ENCODE measurements around the gene FOXO6. TPM values are rescaled to one million over a fixed set of nuclear protein-coding genes. Genes with fewer than 3 reads are reported as not detected.

The FOXO6 gene
- total and polyA plus RNA-seq, 2 of the 13 experiments (the other 11 are each of a cell fraction or from before 2014, with no cell fraction given): 0.13 TPM; not detected in 1

DNA sequence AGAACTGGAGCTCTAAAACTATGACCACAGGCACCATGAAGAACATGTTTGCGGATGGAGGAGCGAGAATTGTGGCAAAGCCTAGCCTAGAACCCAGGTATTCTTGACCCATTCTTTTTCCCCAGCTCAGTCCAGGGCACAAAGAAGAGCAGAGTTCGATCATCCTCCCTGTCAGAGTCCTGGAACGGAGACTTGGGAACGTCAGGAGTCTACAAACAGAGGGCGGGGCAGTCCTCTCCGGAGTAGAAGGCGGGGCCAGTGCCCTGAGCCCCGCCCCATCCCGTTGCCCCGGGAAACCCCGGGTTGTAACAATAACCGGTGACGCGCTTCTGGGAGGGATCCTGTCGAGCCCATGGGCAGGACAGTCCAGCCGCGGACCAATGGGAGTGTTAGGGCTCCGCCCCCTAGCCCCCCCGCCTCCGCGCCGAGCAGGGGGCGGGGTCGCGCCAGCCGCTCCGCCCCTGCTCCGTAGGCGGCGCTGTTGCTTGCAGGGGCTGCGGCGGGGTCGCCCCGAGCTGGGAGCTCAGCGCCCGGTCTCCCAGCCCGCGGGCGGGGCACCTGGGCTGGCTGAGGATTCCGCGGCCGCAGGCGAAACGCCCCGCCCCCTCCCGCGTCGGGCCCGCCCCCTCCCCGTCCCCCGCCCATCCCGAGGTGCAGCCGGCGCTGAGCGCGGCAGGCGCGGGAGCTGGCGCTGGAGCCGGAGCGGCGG is at the start of gene FOXO6 (continued):
- TF ChIP-seq, protein P1, sequence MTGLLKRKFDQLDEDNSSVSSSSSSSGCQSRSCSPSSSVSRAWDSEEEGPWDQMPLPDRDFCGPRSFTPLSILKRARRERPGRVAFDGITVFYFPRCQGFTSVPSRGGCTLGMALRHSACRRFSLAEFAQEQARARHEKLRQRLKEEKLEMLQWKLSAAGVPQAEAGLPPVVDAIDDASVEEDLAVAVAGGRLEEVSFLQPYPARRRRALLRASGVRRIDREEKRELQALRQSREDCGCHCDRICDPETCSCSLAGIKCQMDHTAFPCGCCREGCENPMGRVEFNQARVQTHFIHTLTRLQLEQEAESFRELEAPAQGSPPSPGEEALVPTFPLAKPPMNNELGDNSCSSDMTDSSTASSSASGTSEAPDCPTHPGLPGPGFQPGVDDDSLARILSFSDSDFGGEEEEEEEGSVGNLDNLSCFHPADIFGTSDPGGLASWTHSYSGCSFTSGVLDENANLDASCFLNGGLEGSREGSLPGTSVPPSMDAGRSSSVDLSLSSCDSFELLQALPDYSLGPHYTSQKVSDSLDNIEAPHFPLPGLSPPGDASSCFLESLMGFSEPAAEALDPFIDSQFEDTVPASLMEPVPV (CRISPR knock-in tag; IDR thresholded peaks at IDR 0.05): no peak
- TF ChIP-seq SIN3A (IDR thresholded peaks at IDR 0.05; ENCODE audit: borderline replicate concordance, low read depth, low read length) (no peak), ZNF7 (CRISPR knock-in tag; IDR thresholded peaks at IDR 0.05) (no peak), TEAD2 (CRISPR knock-in tag; IDR thresholded peaks at IDR 0.05) (no peak), HDAC6 (IDR thresholded peaks at IDR 0.05; ENCODE audit: low read depth, low read length) (no peak), ZNF337 (CRISPR knock-in tag; IDR thresholded peaks at IDR 0.05; ENCODE audit: borderline replicate concordance, low read depth) (no peak), ZNF326 (CRISPR knock-in tag; IDR thresholded peaks at IDR 0.05; ENCODE audit: borderline replicate concordance) (no peak), SPEN (CRISPR knock-in tag; IDR thresholded peaks at IDR 0.05; ENCODE audit: low read depth) (peak; percentile 47; the same call in 1 of the 2 replicates), ZNF431 (CRISPR knock-in tag; IDR thresholded peaks at IDR 0.05; ENCODE audit: borderline replicate concordance, low read depth) (no peak), YEATS2 (CRISPR knock-in tag; IDR thresholded peaks at IDR 0.05; ENCODE audit: borderline replicate concordance) (no peak), ASH2L (IDR thresholded peaks at IDR 0.05; ENCODE audit: insufficient read length, low read depth, low read length) (no peak), SOX6 (IDR thresholded peaks at IDR 0.05) (no peak), SOX6 (CRISPR knock-in tag; IDR thresholded peaks at IDR 0.05) (peak; percentile 54; the same call in 1 of the 2 replicates), GFI1 (CRISPR knock-in tag; IDR thresholded peaks at IDR 0.05; ENCODE audit: borderline replicate concordance) (no peak; the same call in 1 of the 2 replicates), ZMYM2 (CRISPR knock-in tag; IDR thresholded peaks at IDR 0.05) (no peak)
- TF ChIP-seq, protein P2, sequence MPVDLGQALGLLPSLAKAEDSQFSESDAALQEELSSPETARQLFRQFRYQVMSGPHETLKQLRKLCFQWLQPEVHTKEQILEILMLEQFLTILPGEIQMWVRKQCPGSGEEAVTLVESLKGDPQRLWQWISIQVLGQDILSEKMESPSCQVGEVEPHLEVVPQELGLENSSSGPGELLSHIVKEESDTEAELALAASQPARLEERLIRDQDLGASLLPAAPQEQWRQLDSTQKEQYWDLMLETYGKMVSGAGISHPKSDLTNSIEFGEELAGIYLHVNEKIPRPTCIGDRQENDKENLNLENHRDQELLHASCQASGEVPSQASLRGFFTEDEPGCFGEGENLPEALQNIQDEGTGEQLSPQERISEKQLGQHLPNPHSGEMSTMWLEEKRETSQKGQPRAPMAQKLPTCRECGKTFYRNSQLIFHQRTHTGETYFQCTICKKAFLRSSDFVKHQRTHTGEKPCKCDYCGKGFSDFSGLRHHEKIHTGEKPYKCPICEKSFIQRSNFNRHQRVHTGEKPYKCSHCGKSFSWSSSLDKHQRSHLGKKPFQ (CRISPR knock-in tag; IDR thresholded peaks at IDR 0.05; ENCODE audit: insufficient replicate concordance): no peak
- TF ChIP-seq, protein P3, sequence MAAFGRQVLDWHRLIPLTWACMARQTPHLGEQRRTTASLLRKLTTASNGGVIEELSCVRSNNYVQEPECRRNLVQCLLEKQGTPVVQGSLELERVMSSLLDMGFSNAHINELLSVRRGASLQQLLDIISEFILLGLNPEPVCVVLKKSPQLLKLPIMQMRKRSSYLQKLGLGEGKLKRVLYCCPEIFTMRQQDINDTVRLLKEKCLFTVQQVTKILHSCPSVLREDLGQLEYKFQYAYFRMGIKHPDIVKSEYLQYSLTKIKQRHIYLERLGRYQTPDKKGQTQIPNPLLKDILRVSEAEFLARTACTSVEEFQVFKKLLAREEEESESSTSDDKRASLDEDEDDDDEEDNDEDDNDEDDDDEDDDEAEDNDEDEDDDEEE (CRISPR knock-in tag; IDR thresholded peaks at IDR 0.05): no peak
- TF ChIP-seq, protein P4, sequence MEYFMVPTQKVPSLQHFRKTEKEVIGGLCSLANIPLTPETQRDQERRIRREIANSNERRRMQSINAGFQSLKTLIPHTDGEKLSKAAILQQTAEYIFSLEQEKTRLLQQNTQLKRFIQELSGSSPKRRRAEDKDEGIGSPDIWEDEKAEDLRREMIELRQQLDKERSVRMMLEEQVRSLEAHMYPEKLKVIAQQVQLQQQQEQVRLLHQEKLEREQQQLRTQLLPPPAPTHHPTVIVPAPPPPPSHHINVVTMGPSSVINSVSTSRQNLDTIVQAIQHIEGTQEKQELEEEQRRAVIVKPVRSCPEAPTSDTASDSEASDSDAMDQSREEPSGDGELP (IDR thresholded peaks at IDR 0.05; ENCODE audit: borderline replicate concordance, low read depth): no peak
- TF ChIP-seq, protein P5, sequence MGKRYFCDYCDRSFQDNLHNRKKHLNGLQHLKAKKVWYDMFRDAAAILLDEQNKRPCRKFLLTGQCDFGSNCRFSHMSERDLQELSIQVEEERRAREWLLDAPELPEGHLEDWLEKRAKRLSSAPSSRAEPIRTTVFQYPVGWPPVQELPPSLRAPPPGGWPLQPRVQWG (CRISPR knock-in tag; IDR thresholded peaks at IDR 0.05; ENCODE audit: borderline replicate concordance, low read depth): no peak
- TF ChIP-seq, protein P6, sequence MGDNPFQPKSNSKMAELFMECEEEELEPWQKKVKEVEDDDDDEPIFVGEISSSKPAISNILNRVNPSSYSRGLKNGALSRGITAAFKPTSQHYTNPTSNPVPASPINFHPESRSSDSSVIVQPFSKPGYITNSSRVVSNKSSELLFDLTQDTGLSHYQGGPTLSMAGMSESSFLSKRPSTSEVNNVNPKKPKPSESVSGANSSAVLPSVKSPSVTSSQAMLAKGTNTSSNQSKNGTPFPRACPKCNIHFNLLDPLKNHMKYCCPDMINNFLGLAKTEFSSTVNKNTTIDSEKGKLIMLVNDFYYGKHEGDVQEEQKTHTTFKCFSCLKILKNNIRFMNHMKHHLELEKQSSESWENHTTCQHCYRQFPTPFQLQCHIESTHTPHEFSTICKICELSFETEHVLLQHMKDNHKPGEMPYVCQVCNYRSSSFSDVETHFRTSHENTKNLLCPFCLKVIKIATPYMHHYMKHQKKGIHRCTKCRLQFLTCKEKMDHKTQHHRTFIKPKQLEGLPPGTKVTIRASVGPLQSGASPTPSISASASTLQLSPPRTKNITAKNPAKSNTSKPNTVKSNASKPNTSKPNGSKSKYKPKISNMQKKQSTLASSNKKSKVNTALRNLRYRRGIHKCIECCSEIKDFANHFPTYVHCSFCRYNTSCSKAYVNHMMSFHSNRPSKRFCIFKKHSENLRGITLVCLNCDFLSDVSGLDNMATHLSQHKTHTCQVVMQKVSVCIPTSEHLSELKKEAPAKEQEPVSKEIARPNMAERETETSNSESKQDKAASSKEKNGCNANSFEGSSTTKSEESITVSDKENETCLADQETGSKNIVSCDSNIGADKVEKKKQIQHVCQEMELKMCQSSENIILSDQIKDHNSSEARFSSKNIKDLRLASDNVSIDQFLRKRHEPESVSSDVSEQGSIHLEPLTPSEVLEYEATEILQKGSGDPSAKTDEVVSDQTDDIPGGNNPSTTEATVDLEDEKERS (CRISPR knock-in tag; IDR thresholded peaks at IDR 0.05): no peak

Data from HepG2 (cell line).